ENCODE data around the gene CYP21A2. TPM values are rescaled to one million over a fixed set of nuclear protein-coding genes. Genes with fewer than 3 reads are reported as not detected.

Gene CYP21A2
- polyA plus RNA-seq, 1 donor (not counting 4 experiments of a cell fraction or from before 2014, with no cell fraction given): 0.04 TPM

DNA sequence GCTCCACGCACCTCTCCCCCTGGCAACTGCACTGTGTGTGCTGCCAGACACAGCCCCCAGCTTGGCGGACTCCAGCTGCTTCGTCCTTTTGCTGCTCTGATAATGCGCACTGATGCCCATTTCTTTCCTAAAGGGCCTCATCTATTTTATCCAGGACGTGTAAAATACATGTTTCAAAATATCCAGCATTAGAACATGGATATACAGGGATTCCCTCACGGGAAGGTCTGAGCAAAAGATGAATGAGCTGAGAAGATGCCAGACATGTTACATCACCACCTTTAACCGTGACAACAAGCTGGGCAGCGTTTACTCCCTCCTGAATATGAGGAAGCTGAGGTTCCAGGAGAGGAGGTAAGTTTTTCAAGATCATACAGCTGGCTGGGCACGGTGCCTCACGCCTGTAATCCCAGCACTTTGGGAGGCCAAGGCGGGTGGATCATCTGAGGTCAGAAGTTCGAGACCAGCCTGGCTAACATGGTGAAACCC lies 38.1 kb downstream of the CYP21A2 start:
- dilution Hi-C loops (cut with MboI; ENCODE audit: extremely low pct_ligation_motif_present, low sequenced_read_pairs): no loop called here
- Histone ChIP-seq H3K4me2 (ENCODE audit: control insufficient read depth, extremely low read depth, insufficient read depth, low read depth, low read length) (no peak overlapping the region), H3K79me2 (ENCODE audit: control insufficient read depth, insufficient read depth, low read length) (no peaks in the 10 kb centered on the region), H4K20me1 (ENCODE audit: control insufficient read depth, extremely low read depth, insufficient read depth, low read length) (no peaks in the 10 kb centered on the region), H3K4me1 (ENCODE audit: control insufficient read depth, extremely low read depth, insufficient read depth, low read length) (peaks cover 16% of the 10 kb centered on the region), H3K27me3 (ENCODE audit: control insufficient read depth, extremely low read depth, insufficient read depth, low read length) (peaks cover 5% of the 10 kb centered on the region), H3K36me3 (ENCODE audit: control insufficient read depth in 2 of 2, extremely low read depth in 1 of 2, insufficient read depth in 2 of 2, low read length in 2 of 2) (no peaks in the 10 kb centered on the region), H2AFZ (ENCODE audit: control insufficient read depth, low read length) (no peak overlapping the region), H3K9me3 (ENCODE audit: control insufficient read depth, low read depth, low read length) (no peaks in the 10 kb centered on the region), H3K9ac (ENCODE audit: control insufficient read depth, extremely low read depth, insufficient read depth, low read length) (no peak overlapping the region), H3K9me1 (ENCODE audit: control insufficient read depth, extremely low read depth, insufficient read depth, low read length) (no peaks in the 10 kb centered on the region), H3K27ac (ENCODE audit: control insufficient read depth, insufficient read depth, low read length) (no peak overlapping the region), H3K4me3 (ENCODE audit: control insufficient read depth in 2 of 3, extremely low read depth in 1 of 3, insufficient read depth in 2 of 3, low read depth in 1 of 3, low read length in 3 of 3) (no peak overlapping the region)
- DNase-seq (ENCODE audit: low read depth, low spot score) (peak; percentile 49), FAIRE-seq (peak; percentile 55)
- TF ChIP-seq EZH2 (IDR thresholded peaks at IDR 0.05; ENCODE audit: low read length): no peak
- TF ChIP-seq CTCF (optimal IDR thresholded peaks at IDR 0.05 in 1 of 3, IDR thresholded peaks at IDR 0.05 in 1 of 3, conservative IDR thresholded peaks at IDR 0.05 in 1 of 3; ENCODE audit: extremely low read depth in 1 of 3, insufficient read depth in 2 of 3, low read length in 3 of 3): no peak

GRCh38 chr6:32079566-32080290 lies 41.5 kb downstream of the CYP21A2 start:
- no peaks in the 10 kb centered on the region for H4K20me1 ChIP-seq (ENCODE audit: control insufficient read depth, extremely low read depth, insufficient read depth, low read length)
- TF ChIP-seq CTCF (optimal IDR thresholded peaks at IDR 0.05 in 1 of 3, IDR thresholded peaks at IDR 0.05 in 1 of 3, conservative IDR thresholded peaks at IDR 0.05 in 1 of 3; ENCODE audit: extremely low read depth in 1 of 3, insufficient read depth in 2 of 3, low read length in 3 of 3): no peak
- no peak for TF ChIP-seq EZH2 (IDR thresholded peaks at IDR 0.05; ENCODE audit: low read length)
- no peak overlapping the region for H3K4me2 ChIP-seq (ENCODE audit: control insufficient read depth, extremely low read depth, insufficient read depth, low read depth, low read length)
- H2AFZ ChIP-seq (ENCODE audit: control insufficient read depth, low read length): no peak overlapping the region
- H3K9me3 ChIP-seq (ENCODE audit: control insufficient read depth, low read depth, low read length): no peaks in the 10 kb centered on the region
- H3K9ac ChIP-seq (ENCODE audit: control insufficient read depth, extremely low read depth, insufficient read depth, low read length): no peak overlapping the region
- H3K27ac ChIP-seq (ENCODE audit: control insufficient read depth, insufficient read depth, low read length): no peak overlapping the region
- H3K9me1 ChIP-seq (ENCODE audit: control insufficient read depth, extremely low read depth, insufficient read depth, low read length): no peaks in the 10 kb centered on the region
- no peaks in the 10 kb centered on the region for H3K36me3 ChIP-seq (ENCODE audit: control insufficient read depth in 2 of 2, extremely low read depth in 1 of 2, insufficient read depth in 2 of 2, low read length in 2 of 2)
- DNase-seq (ENCODE audit: low read depth, low spot score) (no peak), FAIRE-seq (no peak)
- no peak overlapping the region for H3K4me3 ChIP-seq (ENCODE audit: control insufficient read depth in 2 of 3, extremely low read depth in 1 of 3, insufficient read depth in 2 of 3, low read depth in 1 of 3, low read length in 3 of 3)
- dilution Hi-C loops (cut with MboI; ENCODE audit: extremely low pct_ligation_motif_present, low sequenced_read_pairs): no loop called here
- peaks cover 5% of the 10 kb centered on the region for H3K27me3 ChIP-seq (ENCODE audit: control insufficient read depth, extremely low read depth, insufficient read depth, low read length)
- peaks cover 30% of the 10 kb centered on the region for H3K4me1 ChIP-seq (ENCODE audit: control insufficient read depth, extremely low read depth, insufficient read depth, low read length)
- no peaks in the 10 kb centered on the region for H3K79me2 ChIP-seq (ENCODE audit: control insufficient read depth, insufficient read depth, low read length)
